Thoracic aorta (tissue), 2 donors: ENCODE measurements around the gene CPTP. TPM values are rescaled to one million over a fixed set of nuclear protein-coding genes. Genes with fewer than 3 reads are reported as not detected.

ENCODE experiments used
- ATAC-seq: fragments of 150-250 bp; one replicate; pipeline ENCODE4 v1.8.0; 2017; ENCODE audit warnings: low read depth; ENCODE audit not compliant: insufficient number of reproducible peaks, low FRiP score
- DNase-seq: peaks from one replicate; pipeline ENCODE4 v3.0.0-alpha.2; 2020; ENCODE audit warnings: low spot score
- H3K27ac ChIP-seq, 2 donors: fragments of 200-600 bp; sonication (generic); 1 replicate in 1 of 2; 2 replicates in 1 of 2; pipeline ENCODE4 v1.5.1; 2016; ENCODE audit warnings: mild to moderate bottlenecking in 2 of 2, moderate library complexity in 2 of 2
- H3K27me3 ChIP-seq: fragments of 200-600 bp; sonication (generic); replicated peaks from 2 replicates; pipeline ENCODE4 v1.6.0; 2016; ENCODE audit warnings: mild to moderate bottlenecking; ENCODE audit not compliant: insufficient read depth
- H3K36me3 ChIP-seq: fragments of 200-600 bp; sonication (generic); one replicate; pipeline ENCODE4 v1.5.1; 2016
- H3K4me1 ChIP-seq, 2 donors: fragments of 200-600 bp; sonication (generic); 1 replicate in 1 of 2; 2 replicates in 1 of 2; pipeline versions ENCODE4 v1.5.1 to v1.6.0; 2016; ENCODE audit warnings: low read depth in 2 of 2, mild to moderate bottlenecking in 1 of 2; ENCODE audit not compliant: control insufficient read depth in 1 of 2
- H3K4me3 ChIP-seq: fragments of 200-600 bp; sonication (generic); 2 replicates; pipeline ENCODE4 v1.5.1; 2016; ENCODE audit warnings: mild to moderate bottlenecking
- H3K9me3 ChIP-seq: fragments of 200-600 bp; sonication (generic); 2 replicates; pipeline ENCODE4 v1.5.1; 2016
- CTCF ChIP-seq: fragments of 200-600 bp; sonication (generic); IDR thresholded peaks from one replicate; pipeline ENCODE4 v1.5.1; 2019; ENCODE audit warnings: antibody characterized with exemption
- total RNA-seq, 2 donors: library from RNA; depleted of rRNA; stranded (reverse); fragments of >200 nt; gene quantifications; one replicate each; pipeline versions ENCODE4 v1.1.0 to v1.2.3, GENCODE V29; 2016

Gene CPTP
- total RNA-seq, 2 donors from 2014 or later, result 16.4 to 26.3 TPM

GRCh38 chr1:1328254-1328653 lies 3.7 kb downstream of the CPTP start:
- no peaks in the 10 kb centered on the region for H3K9me3 ChIP-seq
- H3K27ac ChIP-seq, result no peak overlapping the region
- H3K4me1 ChIP-seq, result peaks cover 15 to 21% of the 10 kb centered on the region in 2 donors
- H3K27me3 ChIP-seq, result no peaks in the 10 kb centered on the region
- DNase-seq (no peak), ATAC-seq (no peak)
- H3K36me3 ChIP-seq, result peaks cover 8% of the 10 kb centered on the region
- TF ChIP-seq CTCF, result no peak
- no peak overlapping the region for H3K4me3 ChIP-seq

- DNase-seq (no peak), ATAC-seq (no peak)
- TF ChIP-seq CTCF, result no peak
Observed at GRCh38 chr1:1329304-1330210, 5.0 kb downstream of the CPTP start.

GRCh38 chr1:1330366-1331067 lies 5.9 kb downstream of the CPTP start:
- DNase-seq, result no peak
- Histone ChIP-seq H3K4me1 (peaks cover 5 to 10% of the 10 kb centered on the region in 2 donors), H3K27me3 (no peaks in the 10 kb centered on the region), H3K9me3 (no peaks in the 10 kb centered on the region), H3K36me3 (peaks cover 8% of the 10 kb centered on the region), H3K27ac (no peak overlapping the region), H3K4me3 (no peak overlapping the region)
- no peak for TF ChIP-seq CTCF
- no peak for ATAC-seq

More at GRCh38 chr1:1329304-1330210, 5.0 kb downstream of the CPTP start:
- Histone ChIP-seq H3K9me3 (no peaks in the 10 kb centered on the region), H3K36me3 (peaks cover 8% of the 10 kb centered on the region), H3K27me3 (no peaks in the 10 kb centered on the region), H3K27ac (no peak overlapping the region), H3K4me3 (no peak overlapping the region), H3K4me1 (peaks cover 12 to 17% of the 10 kb centered on the region in 2 donors)

- H3K36me3 ChIP-seq, result peaks cover 8% of the 10 kb centered on the region
- no peak within 1 kb of the TSS for H3K27ac ChIP-seq
Observed at GRCh38 chr1:1331068-1331965, 6.7 kb downstream of the CPTP start, which contains the start of gene TAS1R3. TAS1R3 (plus strand) TSS chr1:1331280; CDS start chr1:1331346, 66 bp downstream.

More at GRCh38 chr1:1331068-1331965, 6.7 kb downstream of the CPTP start, which contains the start of gene TAS1R3:
- H3K27me3 ChIP-seq, result no peaks in the 10 kb centered on the region
- TF ChIP-seq CTCF, result no peak
- no peak within 1 kb of the TSS for H3K4me3 ChIP-seq
- peaks cover 0 to 2% of the 10 kb centered on the region in 2 donors for H3K4me1 ChIP-seq
- ATAC-seq, result no peak
- no peak for DNase-seq
- H3K9me3 ChIP-seq, result no peaks in the 10 kb centered on the region
